GM21576 (cell line): ENCODE results near the gene PEF1.
"Not testable (repeated sequence)": the region's sequence is repeated elsewhere in the genome, so short reads cannot be mapped to it uniquely, and the experiment has no call there.

Experiments used
- ATAC-seq: cut with Tn5 transposase; IDR thresholded peaks from one replicate; pipeline ENCODE4 v1.9.1; 2021; ENCODE audit warnings: mild to moderate bottlenecking, moderate library complexity; ENCODE audit not compliant: unreplicated experiment

PEF1 gene

GRCh38 chr1:31615939-31616338 lies 28.7 kb downstream of the PEF1 start:
- no peak for ATAC-seq

GRCh38 chr1:31615414-31615813 lies 29.3 kb downstream of the PEF1 start:
- no peak for ATAC-seq

GRCh38 chr1:31614414-31615005 lies 30.2 kb downstream of the PEF1 start:
- ATAC-seq = no peak

- ATAC-seq = no peak
Observed at GRCh38 chr1:31609514-31610118, 35.1 kb downstream of the PEF1 start.

- no peak for ATAC-seq
Observed at GRCh38 chr1:31607360-31607759, 37.3 kb downstream of the PEF1 start.

GRCh38 chr1:31605908-31606427 lies 38.7 kb downstream of the PEF1 start:
- peak; percentile 96 for ATAC-seq

GRCh38 chr1:31602081-31602480 lies 42.6 kb downstream of the PEF1 start:
- no peak for ATAC-seq

- ATAC-seq = no peak
Observed at GRCh38 chr1:31600641-31601040, 44.0 kb downstream of the PEF1 start.

- ATAC-seq = no peak
Observed at GRCh38 chr1:31598980-31599379, 45.7 kb downstream of the PEF1 start.

- no peak for ATAC-seq
Observed at GRCh38 chr1:31596737-31597097, 48.0 kb downstream of the PEF1 start.

GRCh38 chr1:31595836-31596736 lies 48.6 kb downstream of the PEF1 start:
- no peak for ATAC-seq

GRCh38 chr1:31593770-31594632 lies 50.7 kb downstream of the PEF1 start:
- ATAC-seq = no peak

GRCh38 chr1:31593136-31593665 lies 51.5 kb downstream of the PEF1 start:
- ATAC-seq = no peak

GRCh38 chr1:31592132-31592531 lies 52.5 kb downstream of the PEF1 start:
- ATAC-seq = no peak

- ATAC-seq = no peak
Observed at GRCh38 chr1:31591425-31592093, 53.1 kb downstream of the PEF1 start.

GRCh38 chr1:31588751-31589515 lies 55.7 kb downstream of the PEF1 start:
- ATAC-seq = no peak

- no peak for ATAC-seq
Observed at GRCh38 chr1:31587720-31588423, 56.8 kb downstream of the PEF1 start.

GRCh38 chr1:31587328-31587699 lies 57.4 kb downstream of the PEF1 start:
- ATAC-seq = not testable (repeated sequence)
